HCT116 (cell line): ENCODE results near the gene FOXP1. TPM values are rescaled to one million over a fixed set of nuclear protein-coding genes. Genes with fewer than 3 reads are reported as not detected.

Experiments
- ATAC-seq: fragments of 200-7000 bp; cut with Tn5 transposase; 2 replicates; pipeline ENCODE4 v1.9.1; 2020; ENCODE audit warnings: mild to moderate bottlenecking, moderate library complexity
- BruUV-seq: library from RNA; stranded (reverse); fragments of 400-500 nt; replicated peaks from 2 replicates; lab custom pipeline; 2021; lab: Mats Ljungman, UMichigan
- CTCF ChIA-PET: fragments of 300-600 bp; sonication (Branson Sonifier 250); formaldehyde crosslinking; loops from one replicate; lab custom pipeline; 2021; ENCODE audit warnings: antibody characterized with exemption; lab: Charles Lee
- POLR2A ChIA-PET: fragments of 300-600, 350-600 bp; sonication (Branson Sonifier 250); formaldehyde crosslinking; loops from one replicate; lab custom pipeline; 2021; ENCODE audit warnings: antibody characterized with exemption; lab: Charles Lee
- RAD21 ChIA-PET, 2 experiments: fragments of 300-600 bp; sonication (Branson Sonifier 250); formaldehyde crosslinking; loops; one replicate each; lab custom pipeline; 2023; ENCODE audit warnings: low total read pairs in 2 of 2; ENCODE audit not compliant: uncharacterized antibody in 2 of 2, unreplicated experiment in 2 of 2, low non-redundant PET in 1 of 2; lab: Charles Lee
- DNase-seq: peaks from one replicate; pipeline ENCODE4 v3.0.0-alpha.2; 2010; ENCODE audit warnings: low read depth, low spot score
- H2AFZ ChIP-seq: fragments of 200-600 bp; shearing (Covaris generic), sonication (generic); 2 replicates; pipeline ENCODE4 v1.6.1; 2017; ENCODE audit warnings: low read depth, mixed run types, mixed read lengths, antibody characterized with exemption, low read length; ENCODE audit not compliant: poor library complexity, severe bottlenecking
- H3K27ac ChIP-seq: 2 replicates; pipeline ENCODE4 v1.5.1; 2012; ENCODE audit warnings: low read depth, low read length
- H3K27me3 ChIP-seq: fragments of 200-600 bp; sonication (generic); 2 replicates; pipeline ENCODE4 v1.6.1; 2016; ENCODE audit warnings: mixed run types, low read length, mixed read lengths; ENCODE audit not compliant: insufficient read depth
- H3K36me3 ChIP-seq, 2 experiments: fragments of 200-500 bp in 1 of 2; fragments of 200-600 bp in 1 of 2; sonication (Bioruptor generic) in 1 of 2; sonication (generic) in 1 of 2; 2 replicates each; pipeline versions ENCODE4 v1.5.1 to v1.6.1; 2014 to 2016; ENCODE audit warnings: low read length in 2 of 2, inconsistent platforms in 1 of 2, mixed read lengths in 1 of 2, mixed run types in 1 of 2; ENCODE audit not compliant: insufficient read depth in 2 of 2, control insufficient read depth in 1 of 2
- H3K4me1 ChIP-seq, 2 experiments: fragments of 200-600 bp in 1 of 2; sonication (generic) in 1 of 2; 2 replicates each; pipeline versions ENCODE4 v1.5.1 to v1.6.1; 2012 to 2017; ENCODE audit warnings: low read length in 2 of 2, inconsistent platforms in 1 of 2, mild to moderate bottlenecking in 1 of 2, mixed read lengths in 1 of 2, mixed run types in 1 of 2, moderate library complexity in 1 of 2; ENCODE audit not compliant: insufficient read depth in 2 of 2, control insufficient read depth in 1 of 2
- H3K4me2 ChIP-seq: fragments of 200-600 bp; sonication (generic); 2 replicates; pipeline ENCODE4 v1.6.1; 2017; ENCODE audit warnings: mixed run types, low read length, mixed read lengths
- H3K4me3 ChIP-seq, 2 experiments: fragments of 200-600 bp in 1 of 2; sonication (generic) in 1 of 2; replicated peaks in 1 of 2; 2 replicates each; pipeline ENCODE4 v1.5.1; 2011 to 2016; ENCODE audit warnings: low read length in 2 of 2, control low read depth in 1 of 2, low read depth in 1 of 2, mild to moderate bottlenecking in 1 of 2, mixed read lengths in 1 of 2, mixed run types in 1 of 2
- H3K79me2 ChIP-seq: fragments of 200-600 bp; sonication (generic); 2 replicates; pipeline ENCODE4 v1.6.1; 2017; ENCODE audit warnings: mild to moderate bottlenecking, mixed run types, low read length, moderate library complexity, mixed read lengths; ENCODE audit not compliant: insufficient read depth
- H3K9ac ChIP-seq: fragments of 200-600 bp; sonication (generic); 2 replicates; pipeline ENCODE4 v1.6.1; 2016; ENCODE audit warnings: low read length, mixed read lengths
- H3K9me2 ChIP-seq: fragments of 200-600 bp; sonication (generic), shearing (Covaris generic); 2 replicates; pipeline ENCODE4 v1.6.1; 2017; ENCODE audit warnings: mixed run types, mild to moderate bottlenecking, moderate library complexity; ENCODE audit not compliant: insufficient read depth
- H3K9me3 ChIP-seq, 2 experiments: fragments of 200-500 bp in 1 of 2; fragments of 200-600 bp in 1 of 2; sonication (Bioruptor generic) in 1 of 2; sonication (generic) in 1 of 2; 2 replicates each; pipeline ENCODE4 v1.6.1; 2014 to 2017; ENCODE audit warnings: low read length in 2 of 2, mixed read lengths in 2 of 2, inconsistent platforms in 1 of 2, low read depth in 1 of 2, mild to moderate bottlenecking in 1 of 2, mixed run types in 1 of 2, moderate library complexity in 1 of 2; ENCODE audit not compliant: control insufficient read depth in 1 of 2, insufficient read depth in 1 of 2
- H4K20me1 ChIP-seq: fragments of 200-600 bp; sonication (generic), shearing (Covaris generic); 2 replicates; pipeline ENCODE4 v1.6.1; 2017; ENCODE audit warnings: mixed run types, mild to moderate bottlenecking, moderate library complexity; ENCODE audit not compliant: insufficient read depth
- CBX3 ChIP-seq: IDR thresholded peaks from 2 replicates; pipeline ENCODE4 v1.6.1; 2012; ENCODE audit warnings: low read depth
- EZH2 ChIP-seq: fragments of 200-600 bp; sonication (generic); IDR thresholded peaks from 2 replicates; pipeline ENCODE4 v1.6.1; 2017; ENCODE audit warnings: antibody characterized with exemption, mixed run types
- EZH2phosphoT487 ChIP-seq: fragments of 200-600 bp; IDR thresholded peaks from 2 replicates; pipeline ENCODE4 v1.6.1; 2018; ENCODE audit warnings: antibody characterized with exemption, borderline replicate concordance
- FOSL1 ChIP-seq: IDR thresholded peaks from 2 replicates; pipeline ENCODE4 v1.6.1; 2012; ENCODE audit warnings: low read depth
- POLR2AphosphoS5 ChIP-seq: IDR thresholded peaks from 2 replicates; pipeline ENCODE4 v1.6.1; 2011; ENCODE audit warnings: mild to moderate bottlenecking, low read depth, low read length, moderate library complexity
- YY1 ChIP-seq: IDR thresholded peaks from 2 replicates; pipeline ENCODE4 v1.6.1; 2011; ENCODE audit warnings: low read length, low read depth, moderate library complexity, mild to moderate bottlenecking; ENCODE audit not compliant: insufficient replicate concordance; ENCODE audit errors: extremely low read depth
- ZFX ChIP-seq: fragments of 450-650 bp; IDR thresholded peaks from 2 replicates; pipeline ENCODE4 v1.6.1; 2017
- ZNF274 ChIP-seq: fragments of 200-500 bp; sonication (Bioruptor generic); IDR thresholded peaks from 2 replicates; pipeline ENCODE4 v1.6.1; 2014; ENCODE audit warnings: mild to moderate bottlenecking, low read depth, low read length, inconsistent platforms
- intact Hi-C: fragments of 100-400 bp; cut with micrococcal nuclease; formaldehyde crosslinking; loops from 2 replicates; pipeline ENCODE4 v1.10.0; 2022
- total RNA-seq: library from RNA; stranded (reverse); gene quantifications from one replicate; pipeline ENCODE4 v1.2.1, GENCODE V29; 2021; ENCODE audit not compliant: unreplicated experiment
- TF ChIP-seq, protein P1 (sequence below): IDR thresholded peaks from 2 replicates; pipeline ENCODE4 v1.6.1; 2011; ENCODE audit warnings: mild to moderate bottlenecking, low read length, moderate library complexity; ENCODE audit not compliant: insufficient replicate concordance; ENCODE audit errors: extremely low read depth
- TF ChIP-seq, protein P2 (sequence below): IDR thresholded peaks from 2 replicates; pipeline ENCODE4 v1.6.1; 2012
- TF ChIP-seq, protein P3 (sequence below): IDR thresholded peaks from 2 replicates; pipeline ENCODE4 v1.6.1; 2012
- TF ChIP-seq, protein P4 (sequence below): IDR thresholded peaks from 2 replicates; pipeline ENCODE4 v1.6.1; 2012; ENCODE audit warnings: low read depth

The FOXP1 gene
- total RNA-seq, 1 experiment from 2014 or later = 11.4 TPM

DNA sequence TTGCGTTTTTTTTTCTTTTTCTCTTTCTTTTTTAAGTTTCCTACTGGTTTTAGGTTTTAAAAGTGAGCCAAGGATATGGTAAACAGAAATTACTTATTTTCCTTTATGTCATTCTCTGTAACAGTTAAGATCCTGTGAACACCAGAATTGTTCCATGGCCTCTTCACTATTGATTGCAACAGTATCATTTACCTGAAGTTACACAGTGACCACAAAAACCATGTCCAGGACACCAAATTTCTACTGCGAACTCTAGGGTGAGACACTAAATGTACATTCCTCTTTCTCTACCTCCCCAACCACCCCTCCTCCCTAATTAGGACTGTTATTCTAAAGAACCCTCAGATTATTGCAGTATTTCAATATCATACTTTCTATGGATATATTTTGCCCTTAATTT lies 280.9 kb downstream of the FOXP1 start:
- H3K4me3 ChIP-seq = no peak overlapping the region
- no peaks in the 10 kb centered on the region for H3K4me1 ChIP-seq
- H3K36me3 ChIP-seq = no peaks in the 10 kb centered on the region
- DNase-seq (no peak), ATAC-seq (no peak)
- ChIA-PET CTCF (no interaction called here), RAD21 (no interaction called here), POLR2A (no interaction called here)
- no peaks in the 10 kb centered on the region for H4K20me1 ChIP-seq
- H3K4me2 ChIP-seq = no peak overlapping the region
- H3K9me3 ChIP-seq = no peaks in the 10 kb centered on the region
- no peak overlapping the region for H3K27ac ChIP-seq
- BruUV-seq = no TSS peak
- no peaks in the 10 kb centered on the region for H3K79me2 ChIP-seq
- intact Hi-C loops = no loop called here
- no peak overlapping the region for H2AFZ ChIP-seq
- no peak overlapping the region for H3K9ac ChIP-seq
- no peaks in the 10 kb centered on the region for H3K9me2 ChIP-seq
- TF ChIP-seq, protein P1, sequence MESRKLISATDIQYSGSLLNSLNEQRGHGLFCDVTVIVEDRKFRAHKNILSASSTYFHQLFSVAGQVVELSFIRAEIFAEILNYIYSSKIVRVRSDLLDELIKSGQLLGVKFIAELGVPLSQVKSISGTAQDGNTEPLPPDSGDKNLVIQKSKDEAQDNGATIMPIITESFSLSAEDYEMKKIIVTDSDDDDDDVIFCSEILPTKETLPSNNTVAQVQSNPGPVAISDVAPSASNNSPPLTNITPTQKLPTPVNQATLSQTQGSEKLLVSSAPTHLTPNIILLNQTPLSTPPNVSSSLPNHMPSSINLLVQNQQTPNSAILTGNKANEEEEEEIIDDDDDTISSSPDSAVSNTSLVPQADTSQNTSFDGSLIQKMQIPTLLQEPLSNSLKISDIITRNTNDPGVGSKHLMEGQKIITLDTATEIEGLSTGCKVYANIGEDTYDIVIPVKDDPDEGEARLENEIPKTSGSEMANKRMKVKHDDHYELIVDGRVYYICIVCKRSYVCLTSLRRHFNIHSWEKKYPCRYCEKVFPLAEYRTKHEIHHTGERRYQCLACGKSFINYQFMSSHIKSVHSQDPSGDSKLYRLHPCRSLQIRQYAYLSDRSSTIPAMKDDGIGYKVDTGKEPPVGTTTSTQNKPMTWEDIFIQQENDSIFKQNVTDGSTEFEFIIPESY = no peak
- TF ChIP-seq POLR2AphosphoS5 = no peak
- no peak for TF ChIP-seq CBX3
- TF ChIP-seq, protein P2, sequence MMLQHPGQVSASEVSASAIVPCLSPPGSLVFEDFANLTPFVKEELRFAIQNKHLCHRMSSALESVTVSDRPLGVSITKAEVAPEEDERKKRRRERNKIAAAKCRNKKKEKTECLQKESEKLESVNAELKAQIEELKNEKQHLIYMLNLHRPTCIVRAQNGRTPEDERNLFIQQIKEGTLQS = no peak
- TF ChIP-seq ZNF274 = no peak
- TF ChIP-seq, protein P3, sequence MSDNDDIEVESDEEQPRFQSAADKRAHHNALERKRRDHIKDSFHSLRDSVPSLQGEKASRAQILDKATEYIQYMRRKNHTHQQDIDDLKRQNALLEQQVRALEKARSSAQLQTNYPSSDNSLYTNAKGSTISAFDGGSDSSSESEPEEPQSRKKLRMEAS = no peak
- no peak for TF ChIP-seq EZH2
- TF ChIP-seq ZFX = no peak
- TF ChIP-seq, protein P4, sequence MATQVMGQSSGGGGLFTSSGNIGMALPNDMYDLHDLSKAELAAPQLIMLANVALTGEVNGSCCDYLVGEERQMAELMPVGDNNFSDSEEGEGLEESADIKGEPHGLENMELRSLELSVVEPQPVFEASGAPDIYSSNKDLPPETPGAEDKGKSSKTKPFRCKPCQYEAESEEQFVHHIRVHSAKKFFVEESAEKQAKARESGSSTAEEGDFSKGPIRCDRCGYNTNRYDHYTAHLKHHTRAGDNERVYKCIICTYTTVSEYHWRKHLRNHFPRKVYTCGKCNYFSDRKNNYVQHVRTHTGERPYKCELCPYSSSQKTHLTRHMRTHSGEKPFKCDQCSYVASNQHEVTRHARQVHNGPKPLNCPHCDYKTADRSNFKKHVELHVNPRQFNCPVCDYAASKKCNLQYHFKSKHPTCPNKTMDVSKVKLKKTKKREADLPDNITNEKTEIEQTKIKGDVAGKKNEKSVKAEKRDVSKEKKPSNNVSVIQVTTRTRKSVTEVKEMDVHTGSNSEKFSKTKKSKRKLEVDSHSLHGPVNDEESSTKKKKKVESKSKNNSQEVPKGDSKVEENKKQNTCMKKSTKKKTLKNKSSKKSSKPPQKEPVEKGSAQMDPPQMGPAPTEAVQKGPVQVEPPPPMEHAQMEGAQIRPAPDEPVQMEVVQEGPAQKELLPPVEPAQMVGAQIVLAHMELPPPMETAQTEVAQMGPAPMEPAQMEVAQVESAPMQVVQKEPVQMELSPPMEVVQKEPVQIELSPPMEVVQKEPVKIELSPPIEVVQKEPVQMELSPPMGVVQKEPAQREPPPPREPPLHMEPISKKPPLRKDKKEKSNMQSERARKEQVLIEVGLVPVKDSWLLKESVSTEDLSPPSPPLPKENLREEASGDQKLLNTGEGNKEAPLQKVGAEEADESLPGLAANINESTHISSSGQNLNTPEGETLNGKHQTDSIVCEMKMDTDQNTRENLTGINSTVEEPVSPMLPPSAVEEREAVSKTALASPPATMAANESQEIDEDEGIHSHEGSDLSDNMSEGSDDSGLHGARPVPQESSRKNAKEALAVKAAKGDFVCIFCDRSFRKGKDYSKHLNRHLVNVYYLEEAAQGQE = no peak
- no peak for TF ChIP-seq EZH2phosphoT487
- no peak for TF ChIP-seq YY1
- no peak for TF ChIP-seq FOSL1
- no peaks in the 10 kb centered on the region for H3K27me3 ChIP-seq
